ENCODE results near the gene CELSR1. TPM values are rescaled to one million over a fixed set of nuclear protein-coding genes. Genes with fewer than 3 reads are reported as not detected.
A peak's percentile ranks its signal among the peaks of the same experiment; 100 is the strongest.

The CELSR1 gene
- total and polyA plus RNA-seq, 8 donors: 0.75 to 3.2 (median 1.2) TPM

DNA sequence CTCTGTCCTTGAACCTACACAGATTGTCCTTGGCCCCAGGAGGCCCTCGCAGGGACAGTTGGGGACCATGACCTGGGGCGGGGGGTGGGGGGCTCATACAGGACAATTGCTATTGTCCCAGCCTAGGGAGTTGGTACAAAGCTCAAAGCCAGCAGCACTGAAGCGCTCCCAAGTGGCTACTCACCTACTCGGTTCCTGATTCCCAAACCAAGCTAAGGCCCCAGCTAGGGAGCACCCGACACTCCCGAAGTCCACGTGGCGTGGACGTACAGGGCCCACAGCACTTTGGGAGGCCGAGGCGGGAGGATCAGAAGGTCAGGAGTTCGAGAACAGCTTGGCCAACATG, 80.6 kb downstream of the CELSR1 start:
- Histone ChIP-seq H3K27ac (no peak overlapping the region), H3K36me3 (no peaks in the 10 kb centered on the region), H3K27me3 (no peaks in the 10 kb centered on the region), H3K9me3 (no peaks in the 10 kb centered on the region), H3K4me1 (no peaks in the 10 kb centered on the region), H3K4me3 (no peak overlapping the region)
- WGBS, 2 donors: 83 to 87% methylated on average over 12 of the region's 12 CpGs
- peak in 1 of 6 donors; percentile 20 for DNase-seq
- FAIRE-seq: no peak
- TF ChIP-seq, protein P1, sequence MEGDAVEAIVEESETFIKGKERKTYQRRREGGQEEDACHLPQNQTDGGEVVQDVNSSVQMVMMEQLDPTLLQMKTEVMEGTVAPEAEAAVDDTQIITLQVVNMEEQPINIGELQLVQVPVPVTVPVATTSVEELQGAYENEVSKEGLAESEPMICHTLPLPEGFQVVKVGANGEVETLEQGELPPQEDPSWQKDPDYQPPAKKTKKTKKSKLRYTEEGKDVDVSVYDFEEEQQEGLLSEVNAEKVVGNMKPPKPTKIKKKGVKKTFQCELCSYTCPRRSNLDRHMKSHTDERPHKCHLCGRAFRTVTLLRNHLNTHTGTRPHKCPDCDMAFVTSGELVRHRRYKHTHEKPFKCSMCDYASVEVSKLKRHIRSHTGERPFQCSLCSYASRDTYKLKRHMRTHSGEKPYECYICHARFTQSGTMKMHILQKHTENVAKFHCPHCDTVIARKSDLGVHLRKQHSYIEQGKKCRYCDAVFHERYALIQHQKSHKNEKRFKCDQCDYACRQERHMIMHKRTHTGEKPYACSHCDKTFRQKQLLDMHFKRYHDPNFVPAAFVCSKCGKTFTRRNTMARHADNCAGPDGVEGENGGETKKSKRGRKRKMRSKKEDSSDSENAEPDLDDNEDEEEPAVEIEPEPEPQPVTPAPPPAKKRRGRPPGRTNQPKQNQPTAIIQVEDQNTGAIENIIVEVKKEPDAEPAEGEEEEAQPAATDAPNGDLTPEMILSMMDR (IDR thresholded peaks at IDR 0.05): no peak
- intact Hi-C loops (cut with DNase I): no loop called here
- ATAC-seq: no peak

DNA sequence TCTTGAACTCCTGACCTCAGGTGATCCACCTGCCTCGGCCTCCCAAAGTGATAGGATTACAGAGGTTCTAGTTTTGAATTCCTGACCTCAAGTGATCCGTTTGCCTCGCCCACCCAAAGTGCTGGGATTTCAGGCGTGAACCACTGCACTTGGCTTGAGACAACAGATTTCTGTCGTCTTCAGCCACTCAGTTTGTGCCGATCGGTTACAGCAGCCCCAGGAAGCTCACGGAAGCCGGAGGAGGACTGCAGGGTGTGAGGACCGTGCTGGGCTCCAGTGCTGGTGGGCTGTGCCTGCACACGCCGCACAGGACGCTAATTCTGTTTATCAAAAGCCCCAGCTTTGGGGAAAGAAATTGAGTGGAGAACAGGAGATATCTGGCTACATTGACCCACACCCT, 82.0 kb downstream of the CELSR1 start:
- intact Hi-C loops (cut with DNase I): no loop called here
- ATAC-seq: no peak
- Histone ChIP-seq H3K4me3 (no peak overlapping the region), H3K27ac (no peak overlapping the region), H3K36me3 (no peaks in the 10 kb centered on the region), H3K9me3 (no peaks in the 10 kb centered on the region), H3K27me3 (no peaks in the 10 kb centered on the region), H3K4me1 (no peaks in the 10 kb centered on the region)
- WGBS, 2 donors: 77 to 80% methylated on average over 13 of the region's 13 CpGs
- no peak for FAIRE-seq
- DNase-seq: peak in 1 of 6 donors; percentile 5
- TF ChIP-seq, protein P1 (IDR thresholded peaks at IDR 0.05): no peak

- DNase-seq: peak in 1 of 6 donors; percentile 4
- intact Hi-C loops (cut with DNase I): no loop called here
- no peak for ATAC-seq
- no peaks in the 10 kb centered on the region for H3K36me3 ChIP-seq
- WGBS, 2 donors: 73 to 78% methylated on average over 33 of the region's 33 CpGs
- no peak overlapping the region for H3K27ac ChIP-seq
- H3K27me3 ChIP-seq: no peaks in the 10 kb centered on the region
- no peaks in the 10 kb centered on the region for H3K9me3 ChIP-seq
- H3K4me1 ChIP-seq: no peaks in the 10 kb centered on the region
- no peak for FAIRE-seq
- TF ChIP-seq, protein P1 (IDR thresholded peaks at IDR 0.05): no peak
- no peak overlapping the region for H3K4me3 ChIP-seq
These were observed 82.7 kb downstream of the CELSR1 start for GRCh38 chr22:46454504-46455269.

- TF ChIP-seq, protein P1 (IDR thresholded peaks at IDR 0.05): no peak
- DNase-seq (peak in 1 of 6 donors; percentile 38), FAIRE-seq (no peak), ATAC-seq (no peak)
- no peak overlapping the region for H3K27ac ChIP-seq
- H3K36me3 ChIP-seq: no peaks in the 10 kb centered on the region
- H3K9me3 ChIP-seq: no peaks in the 10 kb centered on the region
- WGBS, 2 donors: 60 to 67% methylated on average over 24 of the region's 24 CpGs
- intact Hi-C loops (cut with DNase I): no loop called here
- H3K4me3 ChIP-seq: no peak overlapping the region
- no peaks in the 10 kb centered on the region for H3K27me3 ChIP-seq
- no peaks in the 10 kb centered on the region for H3K4me1 ChIP-seq
These were observed 83.5 kb downstream of the CELSR1 start for GRCh38 chr22:46453829-46454503.

Data from pancreas (tissue), 10 donors.